Colonic mucosa (tissue), 4 donors: Measurements from ENCODE around the gene AHDC1. TPM values are rescaled to one million over a fixed set of nuclear protein-coding genes. Genes with fewer than 3 reads are reported as not detected.

ENCODE experiments used
- DNase-seq: peaks from one replicate; pipeline ENCODE4 v3.0.0-alpha.2; 2020
- H3K27ac ChIP-seq: fragments of 200-600 bp; one replicate; pipeline ENCODE4 v1.8.0; 2021
- H3K27me3 ChIP-seq: fragments of 200-600 bp; one replicate; pipeline ENCODE4 v1.8.0; 2021
- H3K36me3 ChIP-seq: fragments of 200-600 bp; one replicate; pipeline ENCODE4 v1.8.0; 2021
- H3K4me1 ChIP-seq: fragments of 200-600 bp; one replicate; pipeline ENCODE4 v1.8.0; 2021; ENCODE audit warnings: mild to moderate bottlenecking
- H3K4me3 ChIP-seq: fragments of 200-600 bp; one replicate; pipeline ENCODE4 v1.8.0; 2021
- H3K9ac ChIP-seq, 2 donors: one replicate each; pipeline ENCODE4 v1.7.0; 2013; ENCODE audit warnings: control low read depth in 2 of 2, low read depth in 2 of 2, low read length in 2 of 2
- H3K9me3 ChIP-seq: fragments of 200-600 bp; one replicate; pipeline ENCODE4 v1.8.0; 2021
- CTCF ChIP-seq: fragments of 200-600 bp; IDR thresholded peaks from one replicate; pipeline ENCODE4 v1.8.0; 2022; ENCODE audit warnings: antibody characterized with exemption, mild to moderate bottlenecking
- intact Hi-C: fragments of 100-400 bp; cut with DNase I; formaldehyde crosslinking; loops from one replicate; pipeline ENCODE4 v1.14.1; 2022
- total RNA-seq, 2 donors: library from RNA; stranded (reverse); fragmentation: NEBNext Ultra II Directional in 1 of 2; extraction: Animal tissue kit (Norgen Biotek cat#: 25700) in 1 of 2; gene quantifications; one replicate each; pipeline ENCODE4 v1.2.1, GENCODE V29; 2021
- donor health status: healthy.
- donor health status: DM: no; HTN: no; CAD: no.
- donor health status: DM: no; HTN: no; CAD: no.

AHDC1 gene
- 10 to 100 TPM; 18.4 to 26.8 TPM for total RNA-seq

DNA sequence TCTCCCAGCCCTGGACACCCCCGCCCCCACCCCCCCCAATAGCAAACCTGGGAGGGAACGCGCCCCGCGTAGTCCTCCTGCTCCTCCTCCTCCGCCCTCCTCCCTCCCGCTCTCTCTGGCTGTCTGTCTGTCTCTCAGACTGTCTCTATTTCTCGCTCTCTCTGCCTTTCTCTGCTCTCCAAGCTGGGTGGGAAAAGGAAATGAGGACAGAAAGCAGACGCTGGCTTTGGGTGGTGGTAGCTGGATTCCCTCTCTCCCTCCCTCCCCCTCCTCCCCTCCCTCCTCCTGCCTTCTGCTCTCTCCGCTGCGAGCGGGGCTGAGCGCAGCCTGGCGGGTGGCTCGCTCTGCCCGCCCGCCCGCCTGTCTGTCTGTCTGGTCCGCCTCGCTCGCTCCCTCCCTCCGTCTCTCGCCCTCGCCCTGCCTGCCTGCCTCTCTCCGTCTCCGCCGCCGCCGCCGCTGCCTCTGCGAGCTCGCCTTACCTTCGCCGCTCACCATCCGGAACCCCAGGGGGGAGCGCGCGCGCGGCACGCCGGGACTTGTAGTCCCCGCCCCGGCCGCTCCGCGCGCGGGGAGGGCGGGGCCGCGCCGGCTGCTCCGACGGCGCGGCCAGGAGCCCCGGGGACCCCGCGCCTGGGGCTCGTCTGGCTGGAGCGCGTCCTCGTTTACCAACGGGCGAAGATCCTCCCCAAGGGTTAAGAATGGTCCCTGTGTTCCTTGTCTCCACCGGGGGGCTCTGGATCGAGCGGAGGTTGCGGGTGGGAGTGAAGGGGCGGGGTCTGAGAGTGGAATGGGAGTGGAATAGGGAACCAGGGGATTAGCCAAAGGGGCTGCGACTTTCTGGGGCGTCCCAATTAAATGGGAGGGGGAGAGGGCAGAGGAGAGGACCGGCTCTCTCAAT is at the start of gene AHDC1:
TSS of gene AHDC1 (minus strand) at position 464 of the 898 bp plus-strand sequence. CDS start 52,029 bp downstream, outside the sequence.
- intact Hi-C loops: loop anchor here (2.0 to 10.0 kb wide), 2 partner anchors 47 to 299 kb away; no protein-coding TSS in a partner anchor
- H3K36me3 ChIP-seq: no peaks in the 10 kb centered on the region
- H3K27me3 ChIP-seq: no peaks in the 10 kb centered on the region
- no peak for TF ChIP-seq CTCF
- peaks cover 5% of the 10 kb centered on the region for H3K4me1 ChIP-seq
- H3K27ac ChIP-seq: peak within 1 kb of the TSS; percentile 84
- H3K9me3 ChIP-seq: no peaks in the 10 kb centered on the region
- peak within 1 kb of the TSS; percentile 95 for H3K4me3 ChIP-seq
- peak; percentile 93 for DNase-seq
- H3K9ac ChIP-seq: peak within 1 kb of the TSS; percentile 86 to 88

DNA sequence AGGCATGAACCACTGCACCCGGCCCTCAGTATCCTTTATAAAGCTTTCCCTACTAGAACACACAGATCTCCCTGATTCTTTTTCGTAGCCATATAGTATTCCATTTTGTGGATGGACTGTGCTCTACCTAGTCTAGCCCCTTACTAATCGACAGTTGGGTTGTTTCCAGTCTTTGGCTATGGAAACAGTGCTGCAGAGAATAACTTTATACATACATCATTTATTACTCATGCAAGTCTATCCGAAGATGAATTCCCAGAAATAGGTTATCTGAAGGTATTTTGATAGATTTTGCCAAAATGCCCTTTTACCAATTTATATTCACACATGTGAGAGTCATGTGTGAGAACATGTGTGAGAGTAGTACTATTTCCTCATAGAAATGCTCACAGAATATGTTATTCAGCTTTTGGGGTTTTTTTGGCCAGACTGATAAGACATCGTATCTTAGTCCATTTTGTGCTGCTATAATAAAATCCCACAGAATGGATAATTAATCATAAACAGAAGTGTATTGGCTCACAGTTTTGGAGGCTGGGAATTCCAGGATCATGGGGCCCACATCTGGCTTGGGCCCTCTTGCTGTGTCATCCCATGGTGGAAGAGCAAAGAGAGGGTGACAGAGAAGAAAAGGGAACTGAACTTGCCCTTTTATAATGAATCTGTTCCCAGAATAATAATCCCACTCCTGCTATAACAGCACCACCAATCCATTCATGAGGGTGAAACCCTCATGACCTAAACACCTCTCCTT is 48.3 kb upstream of the AHDC1 start:
- H3K4me1 ChIP-seq: no peaks in the 10 kb centered on the region

DNA sequence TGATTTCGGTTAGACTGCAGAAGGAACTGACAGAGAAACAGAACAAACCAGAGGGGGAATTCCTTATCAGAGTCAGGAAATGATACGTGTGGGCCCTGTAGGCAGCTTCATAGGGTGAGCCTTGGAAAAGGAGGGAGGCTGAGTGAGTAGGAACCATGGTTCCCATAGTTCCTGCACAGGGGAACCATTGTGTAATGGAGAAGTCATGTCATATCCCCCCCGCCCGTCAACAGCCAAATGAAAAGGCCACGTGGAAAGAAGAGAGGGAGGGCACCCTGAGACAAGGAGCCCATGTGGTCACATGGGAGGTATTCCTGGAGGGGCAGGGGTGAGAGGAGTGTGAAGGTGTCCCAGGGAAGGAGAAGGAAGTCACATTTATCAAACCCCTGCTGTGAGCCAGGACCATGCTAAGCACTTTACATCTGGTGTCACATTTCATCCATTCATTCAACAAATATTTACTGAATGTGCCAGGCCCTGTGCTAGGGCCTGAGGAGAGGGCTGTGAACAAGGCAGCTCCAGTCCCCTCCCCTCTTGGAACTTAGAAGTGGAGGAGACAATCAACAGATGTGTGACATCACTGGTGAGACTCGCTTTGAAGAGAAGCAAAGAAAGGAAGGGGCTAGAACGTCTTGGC is 46.7 kb upstream of the AHDC1 start:
- no peak for TF ChIP-seq CTCF
- no peak for DNase-seq
- no peaks in the 10 kb centered on the region for H3K9me3 ChIP-seq
- H3K36me3 ChIP-seq: no peaks in the 10 kb centered on the region
- H3K27ac ChIP-seq: no peak overlapping the region
- intact Hi-C loops: no loop called here
- no peaks in the 10 kb centered on the region for H3K27me3 ChIP-seq
- no peak overlapping the region for H3K4me3 ChIP-seq
- no peak overlapping the region for H3K9ac ChIP-seq
- no peaks in the 10 kb centered on the region for H3K4me1 ChIP-seq

More for the DNA sequence above, 48.3 kb upstream of the AHDC1 start:
- H3K36me3 ChIP-seq: no peaks in the 10 kb centered on the region
- H3K27ac ChIP-seq: no peak overlapping the region
- H3K9ac ChIP-seq: no peak overlapping the region
- H3K4me3 ChIP-seq: no peak overlapping the region
- no peak for DNase-seq
- intact Hi-C loops: no loop called here
- H3K9me3 ChIP-seq: no peaks in the 10 kb centered on the region
- TF ChIP-seq CTCF: no peak
- no peaks in the 10 kb centered on the region for H3K27me3 ChIP-seq

DNA sequence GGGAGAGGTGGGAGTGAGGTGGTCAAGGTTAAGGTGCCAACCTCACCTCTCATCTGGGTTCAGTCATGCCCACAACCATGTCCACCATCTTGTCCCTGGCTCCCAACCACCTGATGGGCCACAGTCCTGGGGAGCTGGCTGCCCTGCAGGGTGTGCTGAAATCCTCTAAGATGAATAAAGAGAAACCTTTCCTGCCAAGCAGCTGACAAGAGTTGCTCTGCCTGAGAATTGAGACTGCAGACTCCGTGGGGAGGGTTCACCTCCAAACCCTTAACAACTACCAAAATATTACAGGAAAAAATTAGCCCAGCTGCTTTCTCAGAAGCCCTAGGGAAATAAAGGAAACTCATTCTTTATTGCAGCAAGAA is 46.2 kb upstream of the AHDC1 start:
- DNase-seq: no peak
- no peaks in the 10 kb centered on the region for H3K9me3 ChIP-seq
- no peak overlapping the region for H3K4me3 ChIP-seq
- no peaks in the 10 kb centered on the region for H3K27me3 ChIP-seq
- intact Hi-C loops: no loop called here
- H3K36me3 ChIP-seq: no peaks in the 10 kb centered on the region
- H3K4me1 ChIP-seq: no peaks in the 10 kb centered on the region
- H3K9ac ChIP-seq: no peak overlapping the region
- no peak for TF ChIP-seq CTCF
- H3K27ac ChIP-seq: no peak overlapping the region

GRCh38 chr1:27649306-27649635 is 45.3 kb upstream of the AHDC1 start:
- Histone ChIP-seq H3K9me3 (no peaks in the 10 kb centered on the region), H3K36me3 (no peaks in the 10 kb centered on the region), H3K9ac (no peak overlapping the region), H3K4me1 (no peaks in the 10 kb centered on the region), H3K4me3 (no peak overlapping the region), H3K27me3 (no peaks in the 10 kb centered on the region), H3K27ac (no peak overlapping the region)
- intact Hi-C loops: loop anchor here (10.0 kb wide), 1 partner anchor 344 kb away; no protein-coding TSS in a partner anchor
- no peak for DNase-seq
- no peak for TF ChIP-seq CTCF
